HG03066 (cell line): ENCODE results near the gene EFHC2.

Experiments
- ATAC-seq: cut with Tn5 transposase; IDR thresholded peaks from one replicate; pipeline ENCODE4 v1.9.1; 2021; ENCODE audit warnings: low read depth; ENCODE audit not compliant: unreplicated experiment

The EFHC2 gene

DNA sequence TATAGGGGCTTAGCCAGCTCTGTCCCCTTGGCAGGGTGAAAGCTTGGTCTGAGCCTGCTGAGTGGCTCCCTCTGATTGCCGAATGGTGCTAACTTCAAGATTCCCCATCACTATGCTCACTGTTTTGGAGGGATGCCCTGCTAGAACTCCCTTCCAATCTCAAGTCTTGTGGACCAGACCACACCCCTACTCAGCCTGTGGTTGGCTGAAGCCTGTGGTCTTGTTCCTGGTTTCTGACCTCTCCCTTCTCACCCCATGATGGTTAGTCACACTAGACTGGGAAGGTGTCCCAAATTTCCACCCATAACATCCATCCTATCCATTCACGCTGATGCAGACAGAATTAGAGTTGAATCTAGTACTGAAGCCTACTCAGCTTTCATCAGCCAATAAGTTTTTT lies 185.6 kb downstream of the EFHC2 start:
- no peak for ATAC-seq

DNA sequence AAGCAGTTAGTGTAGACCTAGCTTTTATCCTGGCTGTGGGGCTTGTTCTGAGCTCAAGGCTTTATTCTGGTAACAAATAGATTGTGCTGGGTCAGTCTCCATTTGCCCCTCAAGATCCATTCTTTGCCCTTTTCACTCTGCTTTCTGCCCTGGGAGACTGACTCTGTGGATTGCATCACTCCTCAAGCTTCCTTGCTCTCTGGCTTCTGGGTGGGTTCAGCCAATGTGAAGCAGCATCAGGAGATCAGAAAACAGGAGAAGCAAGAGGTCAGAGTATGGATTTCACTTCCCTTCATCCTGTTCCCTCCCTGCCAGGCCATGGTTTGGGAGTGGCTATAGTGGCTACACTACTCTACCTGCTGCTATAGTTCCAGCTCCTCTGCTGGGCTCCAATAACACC lies 186.2 kb downstream of the EFHC2 start:
- ATAC-seq = no peak

DNA sequence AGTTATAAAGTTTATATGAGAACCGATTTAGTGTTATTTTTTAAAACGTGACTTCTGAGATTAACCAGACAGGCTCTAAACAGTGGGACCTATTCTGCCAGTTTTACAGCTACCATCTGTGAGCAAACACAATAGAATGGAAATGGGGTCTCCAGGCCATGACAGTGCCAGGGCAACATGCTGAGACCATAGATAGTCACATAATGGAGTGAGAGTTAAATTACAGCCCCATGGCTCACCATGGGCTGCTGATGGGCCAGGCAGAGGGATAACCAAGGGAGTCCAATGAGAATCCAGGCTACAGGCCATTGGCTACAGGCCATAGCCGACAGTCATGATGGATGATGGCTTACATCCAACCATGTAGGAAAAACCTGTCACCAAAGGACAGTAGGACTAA lies 186.7 kb downstream of the EFHC2 start:
- no peak for ATAC-seq

DNA sequence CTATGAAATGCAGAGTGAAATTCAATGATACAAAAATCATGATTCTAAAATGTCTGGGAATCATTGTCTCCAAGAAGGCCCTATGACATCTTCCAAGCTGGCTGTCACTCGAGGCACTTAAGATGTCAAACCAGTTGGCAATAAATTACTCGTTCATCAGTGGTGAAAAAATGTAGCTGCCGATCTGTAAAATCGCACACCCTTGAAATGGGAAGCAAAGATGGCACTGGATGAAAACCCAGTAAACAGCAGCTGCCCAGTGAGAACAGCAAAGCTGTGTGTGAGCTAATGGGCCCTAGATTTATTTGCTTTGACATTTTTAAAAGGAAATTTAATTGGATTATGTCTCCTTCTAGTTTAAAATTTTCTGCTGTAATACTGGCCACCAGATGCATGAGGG lies 188.3 kb downstream of the EFHC2 start:
- no peak for ATAC-seq

DNA sequence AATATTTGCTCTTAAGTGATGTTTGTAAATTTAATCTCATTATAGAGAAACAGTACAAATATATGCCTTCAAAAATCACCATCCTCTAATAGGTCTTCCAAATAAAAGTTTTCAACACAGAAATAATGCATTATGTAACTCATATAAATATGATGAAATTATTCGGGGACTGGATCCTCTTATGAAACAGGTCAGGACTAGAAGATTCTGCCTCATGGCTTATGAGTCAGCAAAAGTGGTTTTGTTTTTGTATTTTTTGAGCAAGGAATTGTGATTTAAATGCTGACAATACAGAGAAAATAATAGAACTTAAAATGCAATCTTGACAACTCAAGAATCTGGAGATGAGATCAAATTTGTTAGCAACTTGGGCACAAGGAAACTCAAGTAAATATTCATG lies 190.6 kb downstream of the EFHC2 start:
- ATAC-seq = no peak

DNA sequence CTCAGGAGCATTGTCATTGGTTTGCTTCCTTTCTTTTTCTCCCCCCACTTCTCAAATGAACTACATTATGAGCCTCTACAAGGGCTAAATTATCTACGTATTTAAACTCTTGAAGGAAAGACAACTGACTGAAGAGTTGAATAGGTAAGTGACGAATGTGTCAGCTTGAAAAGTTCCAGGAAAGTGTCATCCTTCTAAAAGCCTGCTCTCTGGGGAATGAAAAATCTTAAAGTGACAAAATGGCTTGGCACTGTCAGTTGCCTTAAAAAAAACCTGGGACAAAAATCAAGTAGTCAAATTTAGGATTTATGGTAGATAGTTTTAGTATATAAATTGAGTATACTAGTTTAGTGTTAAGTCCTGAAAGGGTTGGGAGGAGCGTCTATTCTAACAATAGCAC lies 196.3 kb downstream of the EFHC2 start:
- no peak for ATAC-seq

DNA sequence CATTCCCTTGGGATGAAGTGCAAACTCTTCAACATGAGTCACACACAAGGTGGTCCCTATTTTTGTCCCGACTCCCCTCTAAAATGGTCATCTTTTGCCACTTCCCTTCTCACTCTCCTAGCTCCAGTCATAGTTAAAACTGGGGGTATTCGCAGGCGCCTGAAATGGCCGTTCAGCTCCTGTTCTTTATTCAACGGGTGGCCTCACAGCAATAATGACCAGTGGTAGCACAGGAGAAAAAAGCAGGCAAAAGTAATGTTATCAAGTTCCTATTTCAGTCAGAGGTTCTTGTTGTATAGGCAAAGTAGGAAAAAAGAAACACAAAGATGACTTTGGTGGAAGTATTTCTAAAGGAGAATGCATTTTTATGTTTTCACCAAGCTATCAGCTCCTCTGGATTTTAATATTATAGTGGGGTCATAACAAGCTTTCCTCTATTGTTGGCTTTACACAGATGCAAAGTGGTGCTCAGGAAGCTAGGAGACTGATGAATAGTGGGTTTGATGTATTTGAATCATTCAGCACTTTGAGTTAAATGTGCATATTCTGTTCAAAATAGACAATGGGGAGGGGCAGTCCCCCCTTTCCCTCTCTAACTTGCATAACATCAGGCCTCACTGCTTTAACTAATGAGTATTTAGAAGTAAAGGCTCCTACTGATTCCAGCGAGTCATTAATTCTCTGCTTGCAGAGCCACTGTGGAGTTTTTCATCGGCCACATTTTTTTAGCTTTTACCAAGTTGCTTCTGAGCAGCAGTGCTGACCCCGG lies 199.1 kb downstream of the EFHC2 start:
- ATAC-seq = no peak

DNA sequence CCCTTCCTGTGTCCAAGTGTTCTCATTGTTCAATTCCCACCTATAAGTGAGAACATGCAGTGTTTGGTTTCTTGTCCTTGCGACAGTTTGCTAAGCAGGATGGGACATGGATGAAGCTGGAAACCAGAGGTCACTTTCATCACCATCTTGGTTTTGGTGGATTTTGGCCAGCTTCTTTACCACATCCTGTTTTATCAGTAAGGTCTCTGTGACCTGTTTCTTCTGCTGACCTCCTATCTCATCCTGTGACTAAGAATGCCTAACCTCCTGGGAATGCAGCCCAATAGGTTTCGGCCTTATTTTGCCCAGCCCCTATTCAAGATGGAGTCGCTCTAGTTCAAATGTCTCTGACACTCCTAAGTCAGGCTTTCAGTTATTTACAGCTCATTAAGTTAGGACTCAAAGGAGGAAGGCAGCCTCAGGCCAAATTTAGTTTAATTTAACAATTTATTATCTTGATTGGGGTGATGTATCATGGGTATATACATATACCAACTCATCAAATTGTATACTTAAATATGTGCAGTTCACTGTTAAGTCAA lies 200.3 kb downstream of the EFHC2 start:
- ATAC-seq = no peak

DNA sequence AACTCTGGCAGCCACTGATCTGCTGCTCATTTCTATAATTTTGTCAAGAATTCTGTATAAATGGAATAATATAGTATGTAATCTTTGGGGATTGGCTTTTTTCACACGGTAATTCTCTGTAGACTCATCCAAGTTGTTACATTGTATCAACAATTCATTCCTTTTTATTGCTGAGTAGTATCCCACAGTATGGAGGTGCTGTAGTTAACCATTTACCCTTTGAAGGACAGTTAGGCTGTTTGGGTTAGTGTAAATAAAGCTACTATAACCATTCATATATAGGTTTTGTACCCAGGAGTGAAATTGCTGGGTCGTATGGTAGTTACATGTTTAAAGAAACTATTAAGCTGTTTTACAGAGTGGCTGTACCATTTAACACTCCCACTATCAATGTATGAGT lies 213.3 kb downstream of the EFHC2 start:
- no peak for ATAC-seq

DNA sequence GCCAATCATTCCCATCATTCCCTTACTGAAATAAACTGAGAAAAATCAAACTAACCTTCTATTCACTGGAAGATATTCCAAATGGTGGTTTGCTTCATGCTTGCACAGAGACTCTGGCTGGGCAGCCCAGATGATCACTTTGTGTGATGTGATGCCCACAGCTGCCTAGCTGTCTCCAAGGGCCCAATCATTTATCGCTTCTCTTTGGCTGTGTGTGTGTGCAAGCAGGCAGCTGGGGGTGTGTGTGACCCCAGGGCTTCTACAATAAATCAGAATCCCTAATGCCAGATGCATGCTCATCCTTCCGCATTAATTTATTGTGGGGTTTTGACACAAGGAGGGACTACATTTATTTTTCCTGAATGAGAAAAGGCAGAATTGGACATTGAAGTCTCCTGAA lies 230.1 kb downstream of the EFHC2 start:
- ATAC-seq = no peak

DNA sequence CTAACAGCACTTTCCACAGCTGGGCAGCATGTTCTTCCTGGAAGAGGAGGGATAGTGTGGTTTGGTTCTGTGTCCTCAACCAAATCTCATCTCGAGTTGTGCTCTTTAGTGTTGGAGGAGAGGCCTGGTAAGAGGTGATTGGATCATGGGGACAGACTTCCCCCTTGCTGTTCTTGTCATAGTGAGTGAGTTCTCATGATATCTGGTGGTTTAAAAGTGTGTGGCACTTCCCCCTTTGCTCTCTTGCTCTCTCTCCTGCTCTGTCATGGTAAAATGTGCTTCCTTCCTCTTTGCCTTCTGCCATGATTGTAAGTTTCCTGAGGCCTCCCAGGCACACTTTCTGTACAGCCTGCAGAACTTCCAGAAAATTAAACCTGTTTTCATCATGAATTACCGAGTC lies 236.6 kb downstream of the EFHC2 start:
- no peak for ATAC-seq

DNA sequence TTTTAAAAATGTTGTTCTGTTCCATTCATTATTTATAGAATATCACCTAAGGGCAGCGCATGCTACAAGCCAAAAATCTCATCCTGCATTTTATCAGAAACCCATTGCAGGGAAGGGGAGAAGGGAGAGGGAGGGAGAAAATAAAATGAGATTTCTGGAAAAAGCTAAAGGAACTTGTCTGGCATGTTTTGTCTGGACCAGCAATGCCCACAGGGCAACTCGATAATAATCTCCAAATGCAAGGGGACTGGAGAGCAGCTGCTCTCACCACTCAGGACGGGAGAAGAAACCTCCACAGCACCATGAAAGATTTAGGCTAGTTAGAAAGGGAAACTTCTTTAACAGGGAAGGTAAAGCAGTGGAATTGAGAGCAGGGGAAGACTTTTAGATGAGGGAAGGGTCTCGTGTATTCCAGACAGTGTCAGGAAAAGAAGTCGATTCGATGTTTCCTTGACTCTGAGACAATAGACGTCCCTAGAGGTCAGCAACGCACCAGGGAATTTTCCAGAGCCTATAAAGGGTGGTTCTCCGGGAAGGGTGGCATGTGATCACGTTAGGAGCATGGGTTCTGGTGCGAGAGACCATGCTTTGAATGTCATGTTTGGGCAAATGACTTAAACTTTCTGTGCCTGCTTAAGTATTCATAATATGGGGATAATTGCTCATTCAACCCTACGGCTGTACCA lies 238.1 kb downstream of the EFHC2 start:
- no peak for ATAC-seq

DNA sequence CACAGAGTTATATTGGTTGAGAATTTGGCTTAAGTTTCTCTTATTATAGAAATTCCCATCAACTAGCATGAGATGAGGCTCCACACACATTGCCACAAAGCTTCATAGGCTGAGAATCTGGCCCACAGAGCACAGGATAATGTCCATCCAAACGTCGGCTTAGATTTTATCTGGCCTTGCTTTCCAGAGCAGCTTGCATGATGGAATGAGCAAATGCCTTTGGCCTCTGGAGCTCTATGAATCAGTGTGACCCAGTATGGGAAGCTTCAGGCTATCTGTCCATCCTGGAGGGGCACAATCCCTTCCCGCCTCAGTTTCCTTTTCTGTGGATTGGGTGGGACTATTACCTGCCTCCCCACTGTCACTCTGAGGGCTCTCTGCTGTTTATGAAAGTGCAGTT lies 238.8 kb downstream of the EFHC2 start:
- ATAC-seq = no peak

DNA sequence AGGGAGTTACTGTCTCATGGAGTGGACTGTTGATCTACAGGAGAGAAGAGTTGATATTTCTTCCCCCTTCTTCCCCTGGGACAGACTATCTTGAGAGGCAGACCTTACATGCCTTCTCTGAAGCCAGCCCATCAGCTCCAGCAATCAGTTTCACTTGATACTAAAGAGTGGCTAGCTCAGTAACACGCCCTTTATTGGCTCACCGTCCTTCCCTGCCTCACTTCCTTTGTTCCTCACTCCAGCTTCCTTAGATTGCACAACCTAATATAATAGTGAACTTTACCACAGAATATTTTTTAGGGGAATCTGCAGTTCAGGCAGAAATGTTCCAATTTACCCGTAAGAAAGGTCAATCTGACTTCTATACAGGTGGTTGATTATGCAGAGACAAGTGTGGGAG lies 242.2 kb downstream of the EFHC2 start:
- no peak for ATAC-seq

DNA sequence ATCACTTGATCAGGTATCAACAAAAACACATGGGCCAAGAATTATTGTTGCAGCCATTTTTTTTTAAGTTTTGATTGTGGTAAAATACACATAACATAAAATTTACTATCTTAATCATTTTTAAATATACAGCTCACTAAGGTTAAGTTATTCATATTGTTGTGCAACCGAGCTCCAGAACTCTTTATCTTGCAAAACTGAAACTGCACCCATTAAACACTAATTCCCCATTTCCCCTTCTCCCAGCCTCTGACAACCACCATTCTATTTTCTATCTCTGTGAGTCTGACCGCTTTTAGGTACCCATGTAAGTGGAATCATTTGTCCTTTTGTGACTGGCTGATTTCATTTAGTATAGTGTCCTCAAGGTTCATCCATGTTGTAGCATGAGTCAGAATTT lies 244.1 kb downstream of the EFHC2 start:
- ATAC-seq = no peak
